ENCODE measurements around the gene COX17.

COX17 gene

GRCh38 chr3:119676771-119677640, at the start of gene COX17:
COX17 (minus strand) TSS chr3:119677406; CDS start chr3:119677310, 96 bp downstream.
- Histone ChIP-seq H3K79me2 (ENCODE audit: control insufficient read depth, insufficient read depth, low read length, unreplicated experiment) (peaks cover 19% of the 10 kb centered on the region), H3K27me3 (ENCODE audit: insufficient read depth, low read length) (no peaks in the 10 kb centered on the region), H3K4me1 (ENCODE audit: control insufficient read depth, insufficient read depth, low read length, unreplicated experiment) (peaks cover 18% of the 10 kb centered on the region), H2AFZ (ENCODE audit: low read length, unreplicated experiment) (peak within 1 kb of the TSS; percentile 98), H3K36me3 (ENCODE audit: insufficient read depth, low read length) (peaks cover 4% of the 10 kb centered on the region; the same call in 1 of the 2 replicates), H3K4me3 (ENCODE audit: low read depth, low read length) (peak within 1 kb of the TSS; percentile 86), H3K27ac (ENCODE audit: low read depth, low read length) (peak within 1 kb of the TSS; percentile 72)

- H3K36me3 ChIP-seq (ENCODE audit: insufficient read depth, low read length) = no peaks in the 10 kb centered on the region
- H3K27ac ChIP-seq (ENCODE audit: low read depth, low read length) = no peak overlapping the region
- no peak overlapping the region for H2AFZ ChIP-seq (ENCODE audit: low read length, unreplicated experiment)
- H3K79me2 ChIP-seq (ENCODE audit: control insufficient read depth, insufficient read depth, low read length, unreplicated experiment) = no peaks in the 10 kb centered on the region
- no peaks in the 10 kb centered on the region for H3K27me3 ChIP-seq (ENCODE audit: insufficient read depth, low read length)
- peaks cover 3% of the 10 kb centered on the region for H3K4me1 ChIP-seq (ENCODE audit: control insufficient read depth, insufficient read depth, low read length, unreplicated experiment)
- no peak overlapping the region for H3K4me3 ChIP-seq (ENCODE audit: low read depth, low read length)
These were observed 49.7 kb upstream of the COX17 start for GRCh38 chr3:119726909-119727308.

- H3K36me3 ChIP-seq (ENCODE audit: insufficient read depth, low read length) = no peaks in the 10 kb centered on the region
- H3K4me3 ChIP-seq (ENCODE audit: low read depth, low read length) = no peak overlapping the region
- H3K4me1 ChIP-seq (ENCODE audit: control insufficient read depth, insufficient read depth, low read length, unreplicated experiment) = no peaks in the 10 kb centered on the region
- H3K27ac ChIP-seq (ENCODE audit: low read depth, low read length) = no peak overlapping the region
- H3K79me2 ChIP-seq (ENCODE audit: control insufficient read depth, insufficient read depth, low read length, unreplicated experiment) = no peaks in the 10 kb centered on the region
- no peaks in the 10 kb centered on the region for H3K27me3 ChIP-seq (ENCODE audit: insufficient read depth, low read length)
- H2AFZ ChIP-seq (ENCODE audit: low read length, unreplicated experiment) = no peak overlapping the region
These were observed 45.8 kb upstream of the COX17 start for GRCh38 chr3:119723022-119723421.

GRCh38 chr3:119717520-119717919, 40.3 kb upstream of the COX17 start:
- H3K27ac ChIP-seq (ENCODE audit: low read depth, low read length) = no peak overlapping the region
- no peak overlapping the region for H2AFZ ChIP-seq (ENCODE audit: low read length, unreplicated experiment)
- H3K79me2 ChIP-seq (ENCODE audit: control insufficient read depth, insufficient read depth, low read length, unreplicated experiment) = no peaks in the 10 kb centered on the region
- H3K36me3 ChIP-seq (ENCODE audit: insufficient read depth, low read length) = no peaks in the 10 kb centered on the region
- no peaks in the 10 kb centered on the region for H3K4me1 ChIP-seq (ENCODE audit: control insufficient read depth, insufficient read depth, low read length, unreplicated experiment)
- H3K4me3 ChIP-seq (ENCODE audit: low read depth, low read length) = no peak overlapping the region
- no peaks in the 10 kb centered on the region for H3K27me3 ChIP-seq (ENCODE audit: insufficient read depth, low read length)

- Histone ChIP-seq H3K79me2 (ENCODE audit: control insufficient read depth, insufficient read depth, low read length, unreplicated experiment) (no peaks in the 10 kb centered on the region), H3K4me3 (ENCODE audit: low read depth, low read length) (no peak overlapping the region), H3K36me3 (ENCODE audit: insufficient read depth, low read length) (no peaks in the 10 kb centered on the region), H3K27ac (ENCODE audit: low read depth, low read length) (no peak overlapping the region), H2AFZ (ENCODE audit: low read length, unreplicated experiment) (no peak overlapping the region), H3K4me1 (ENCODE audit: control insufficient read depth, insufficient read depth, low read length, unreplicated experiment) (no peaks in the 10 kb centered on the region), H3K27me3 (ENCODE audit: insufficient read depth, low read length) (no peaks in the 10 kb centered on the region)
These were observed 39.8 kb upstream of the COX17 start for GRCh38 chr3:119716998-119717397.

- no peaks in the 10 kb centered on the region for H3K36me3 ChIP-seq (ENCODE audit: insufficient read depth, low read length)
- H3K4me1 ChIP-seq (ENCODE audit: control insufficient read depth, insufficient read depth, low read length, unreplicated experiment) = no peaks in the 10 kb centered on the region
- H3K4me3 ChIP-seq (ENCODE audit: low read depth, low read length) = no peak overlapping the region
- no peak overlapping the region for H3K27ac ChIP-seq (ENCODE audit: low read depth, low read length)
- H3K79me2 ChIP-seq (ENCODE audit: control insufficient read depth, insufficient read depth, low read length, unreplicated experiment) = no peaks in the 10 kb centered on the region
- H3K27me3 ChIP-seq (ENCODE audit: insufficient read depth, low read length) = no peaks in the 10 kb centered on the region
- H2AFZ ChIP-seq (ENCODE audit: low read length, unreplicated experiment) = no peak overlapping the region
These were observed 37.9 kb upstream of the COX17 start for GRCh38 chr3:119715105-119715504.

- H3K36me3 ChIP-seq (ENCODE audit: insufficient read depth, low read length) = no peaks in the 10 kb centered on the region
- H3K27me3 ChIP-seq (ENCODE audit: insufficient read depth, low read length) = peaks cover 4% of the 10 kb centered on the region; the same call in 1 of the 2 replicates
- no peak overlapping the region for H3K27ac ChIP-seq (ENCODE audit: low read depth, low read length)
- H3K4me1 ChIP-seq (ENCODE audit: control insufficient read depth, insufficient read depth, low read length, unreplicated experiment) = peaks cover 10% of the 10 kb centered on the region
- no peak overlapping the region; the same call in 1 of the 2 replicates for H3K4me3 ChIP-seq (ENCODE audit: low read depth, low read length)
- peak overlapping the region; percentile 93 for H2AFZ ChIP-seq (ENCODE audit: low read length, unreplicated experiment)
- H3K79me2 ChIP-seq (ENCODE audit: control insufficient read depth, insufficient read depth, low read length, unreplicated experiment) = no peaks in the 10 kb centered on the region
These were observed 26.8 kb upstream of the COX17 start for GRCh38 chr3:119703820-119704531.

- Histone ChIP-seq H3K4me3 (ENCODE audit: low read depth, low read length) (peak within 1 kb of the TSS; percentile 80), H3K4me1 (ENCODE audit: control insufficient read depth, insufficient read depth, low read length, unreplicated experiment) (peaks cover 10% of the 10 kb centered on the region), H3K27ac (ENCODE audit: low read depth, low read length) (no peak within 1 kb of the TSS), H3K27me3 (ENCODE audit: insufficient read depth, low read length) (peaks cover 4% of the 10 kb centered on the region; the same call in 1 of the 2 replicates), H2AFZ (ENCODE audit: low read length, unreplicated experiment) (peak within 1 kb of the TSS; percentile 94), H3K79me2 (ENCODE audit: control insufficient read depth, insufficient read depth, low read length, unreplicated experiment) (no peaks in the 10 kb centered on the region), H3K36me3 (ENCODE audit: insufficient read depth, low read length) (no peaks in the 10 kb centered on the region)
These were observed 25.6 kb upstream of the COX17 start, which contains the start of gene CFAP91 for GRCh38 chr3:119702530-119703527. CFAP91 (plus strand) TSS chr3:119703022; CDS start chr3:119703099, 77 bp downstream.

- Histone ChIP-seq H2AFZ (ENCODE audit: low read length, unreplicated experiment) (peak overlapping the region; percentile 54), H3K36me3 (ENCODE audit: insufficient read depth, low read length) (no peaks in the 10 kb centered on the region), H3K4me3 (ENCODE audit: low read depth, low read length) (no peak overlapping the region), H3K27ac (ENCODE audit: low read depth, low read length) (no peak overlapping the region), H3K4me1 (ENCODE audit: control insufficient read depth, insufficient read depth, low read length, unreplicated experiment) (peaks cover 10% of the 10 kb centered on the region), H3K79me2 (ENCODE audit: control insufficient read depth, insufficient read depth, low read length, unreplicated experiment) (no peaks in the 10 kb centered on the region), H3K27me3 (ENCODE audit: insufficient read depth, low read length) (peaks cover 4% of the 10 kb centered on the region; the same call in 1 of the 2 replicates)
These were observed 23.9 kb upstream of the COX17 start for GRCh38 chr3:119700920-119701734.
